ENCODE measurements around the gene ZFYVE16.

ZFYVE16 gene

GRCh38 chr5:80407735-80408483 lies at the start of gene ZFYVE16:
Gene ZFYVE16 (plus strand): TSS chr5:80408064. CDS start chr5:80434148, 26,084 bp downstream.
- TF ChIP-seq CREB5 (CRISPR knock-in tag; IDR thresholded peaks at IDR 0.05; ENCODE audit: low read depth) (no peak), TOX (CRISPR knock-in tag; IDR thresholded peaks at IDR 0.05; ENCODE audit: borderline replicate concordance) (no peak), ZNF8 (CRISPR knock-in tag; IDR thresholded peaks at IDR 0.05) (no peak), OSR1 (CRISPR knock-in tag; IDR thresholded peaks at IDR 0.05) (no peak), ZNF565 (CRISPR knock-in tag; conservative IDR thresholded peaks at IDR 0.05; ENCODE audit: low read depth) (no peak), GLIS3 (CRISPR knock-in tag; IDR thresholded peaks at IDR 0.05) (no peak), ISL1 (CRISPR knock-in tag; IDR thresholded peaks at IDR 0.05) (no peak), CSRNP3 (CRISPR knock-in tag; IDR thresholded peaks at IDR 0.05) (no peak), SNAI2 (CRISPR knock-in tag; IDR thresholded peaks at IDR 0.05) (no peak), PATZ1 (CRISPR knock-in tag; IDR thresholded peaks at IDR 0.05; ENCODE audit: borderline replicate concordance) (peak; percentile 84; the same call in 1 of the 2 replicates), POU6F1 (CRISPR knock-in tag; IDR thresholded peaks at IDR 0.05; ENCODE audit: borderline replicate concordance, low read depth) (no peak), ZC3H10 (CRISPR knock-in tag; IDR thresholded peaks at IDR 0.05) (no peak), BACH2 (CRISPR knock-in tag; IDR thresholded peaks at IDR 0.05; ENCODE audit: borderline replicate concordance) (no peak), TSHZ2 (CRISPR knock-in tag; IDR thresholded peaks at IDR 0.05) (no peak; the same call in 1 of the 2 replicates), CSDC2 (CRISPR knock-in tag; IDR thresholded peaks at IDR 0.05) (no peak), ZFP3 (CRISPR knock-in tag; IDR thresholded peaks at IDR 0.05) (0 out of 2 replicates have a peak, but pooled peaks have one; percentile 35)
- peak; percentile 93 for ATAC-seq

- ATAC-seq: no peak
- TF ChIP-seq GLIS3 (CRISPR knock-in tag; IDR thresholded peaks at IDR 0.05): no peak
- TF ChIP-seq PPARA (CRISPR knock-in tag; IDR thresholded peaks at IDR 0.05; ENCODE audit: borderline replicate concordance): no peak
- TF ChIP-seq ZFP30 (CRISPR knock-in tag; IDR thresholded peaks at IDR 0.05): no peak
- no peak for TF ChIP-seq CSRNP3 (CRISPR knock-in tag; IDR thresholded peaks at IDR 0.05)
- no peak for TF ChIP-seq PATZ1 (CRISPR knock-in tag; IDR thresholded peaks at IDR 0.05; ENCODE audit: borderline replicate concordance)
- TF ChIP-seq ARNTL (CRISPR knock-in tag; IDR thresholded peaks at IDR 0.05; ENCODE audit: borderline replicate concordance, low read depth): no peak
- no peak for TF ChIP-seq ZNF565 (CRISPR knock-in tag; conservative IDR thresholded peaks at IDR 0.05; ENCODE audit: low read depth)
- TF ChIP-seq TOX (CRISPR knock-in tag; IDR thresholded peaks at IDR 0.05; ENCODE audit: borderline replicate concordance): no peak
- no peak for TF ChIP-seq CREB5 (CRISPR knock-in tag; IDR thresholded peaks at IDR 0.05; ENCODE audit: low read depth)
- no peak for TF ChIP-seq TSHZ2 (CRISPR knock-in tag; IDR thresholded peaks at IDR 0.05)
These were observed 46.9 kb upstream of the ZFYVE16 start for GRCh38 chr5:80360914-80361444.
